Measurements from ENCODE around the gene ARNT2.

- TF ChIP-seq ELK1 (IDR thresholded peaks at IDR 0.05; ENCODE audit: low read depth, low read length): no peak
- TF ChIP-seq CTCF (IDR thresholded peaks at IDR 0.05 in 2 of 3, conservative IDR thresholded peaks at IDR 0.05 in 1 of 3; ENCODE audit: control insufficient read depth in 2 of 3, extremely low read depth in 1 of 3, insufficient read depth in 1 of 3, low read depth in 3 of 3, low read length in 3 of 3): no peak
- no peak for TF ChIP-seq BACH1 (IDR thresholded peaks at IDR 0.05; ENCODE audit: borderline replicate concordance)
- TF ChIP-seq POLR2A (IDR thresholded peaks at IDR 0.05; ENCODE audit: low read depth, low read length): no peak
- no peak for TF ChIP-seq FOXK2 (IDR thresholded peaks at IDR 0.05)
- no peak for TF ChIP-seq CHD2 (IDR thresholded peaks at IDR 0.05; ENCODE audit: borderline replicate concordance, low read depth, low read length)
Observed at GRCh38 chr15:80431635-80432344, 27.6 kb downstream of the ARNT2 start.

Data from GM12878 (cell line).